SU-DHL-6 (cell line): Measurements from ENCODE around the gene TRIM39.

Experiments
- EZH2phosphoT487 ChIP-seq: fragments of 200-600 bp; sonication (generic), shearing (Covaris generic); conservative IDR thresholded peaks from 2 replicates; pipeline ENCODE4 v1.6.1; 2018; ENCODE audit warnings: mild to moderate bottlenecking, antibody characterized with exemption, low read length, moderate library complexity, mixed read lengths
- TF ChIP-seq, protein P1 (sequence below): fragments of 200-600 bp; sonication (generic); IDR thresholded peaks from one replicate; pipeline ENCODE4 v1.5.1; 2017; ENCODE audit warnings: antibody characterized with exemption, mild to moderate bottlenecking, low read length, moderate library complexity; ENCODE audit not compliant: insufficient read depth, poor library complexity, severe bottlenecking

DNA sequence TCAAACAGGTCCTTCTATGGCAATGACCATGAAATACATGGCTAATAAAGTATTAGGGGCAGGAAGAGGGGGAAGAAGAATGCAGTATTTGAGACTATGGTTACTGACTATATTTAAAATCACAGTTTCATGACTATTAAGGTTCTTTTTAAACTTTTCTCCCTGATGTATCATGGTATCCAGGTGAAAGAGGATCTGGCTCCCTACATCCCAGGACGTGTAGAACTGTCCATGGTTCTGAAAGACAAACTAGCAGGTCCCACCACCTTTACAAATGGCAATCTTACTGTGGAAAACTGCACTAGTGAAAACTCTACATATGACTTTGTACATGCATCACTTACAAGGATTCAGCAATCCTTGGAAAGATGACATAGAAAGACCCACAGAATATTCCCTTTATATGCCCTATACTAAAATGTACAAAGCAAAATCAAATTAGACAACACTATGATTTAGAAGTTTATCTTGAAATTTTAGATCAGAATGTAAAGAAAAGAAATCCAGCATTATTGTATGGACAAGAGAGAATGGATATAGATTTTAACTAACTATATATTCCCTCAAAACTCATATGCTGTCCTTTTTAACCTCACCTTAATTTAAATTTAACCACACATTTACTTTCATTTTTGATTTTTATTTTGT, 51.7 kb downstream of the TRIM39 start:
- no peak for TF ChIP-seq EZH2phosphoT487
- TF ChIP-seq, protein P1, sequence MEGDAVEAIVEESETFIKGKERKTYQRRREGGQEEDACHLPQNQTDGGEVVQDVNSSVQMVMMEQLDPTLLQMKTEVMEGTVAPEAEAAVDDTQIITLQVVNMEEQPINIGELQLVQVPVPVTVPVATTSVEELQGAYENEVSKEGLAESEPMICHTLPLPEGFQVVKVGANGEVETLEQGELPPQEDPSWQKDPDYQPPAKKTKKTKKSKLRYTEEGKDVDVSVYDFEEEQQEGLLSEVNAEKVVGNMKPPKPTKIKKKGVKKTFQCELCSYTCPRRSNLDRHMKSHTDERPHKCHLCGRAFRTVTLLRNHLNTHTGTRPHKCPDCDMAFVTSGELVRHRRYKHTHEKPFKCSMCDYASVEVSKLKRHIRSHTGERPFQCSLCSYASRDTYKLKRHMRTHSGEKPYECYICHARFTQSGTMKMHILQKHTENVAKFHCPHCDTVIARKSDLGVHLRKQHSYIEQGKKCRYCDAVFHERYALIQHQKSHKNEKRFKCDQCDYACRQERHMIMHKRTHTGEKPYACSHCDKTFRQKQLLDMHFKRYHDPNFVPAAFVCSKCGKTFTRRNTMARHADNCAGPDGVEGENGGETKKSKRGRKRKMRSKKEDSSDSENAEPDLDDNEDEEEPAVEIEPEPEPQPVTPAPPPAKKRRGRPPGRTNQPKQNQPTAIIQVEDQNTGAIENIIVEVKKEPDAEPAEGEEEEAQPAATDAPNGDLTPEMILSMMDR, result no peak
